ENCODE measurements around the gene PIH1D1.
A peak's percentile ranks its signal among the peaks of the same experiment; 100 is the strongest.

Gene PIH1D1

DNA sequence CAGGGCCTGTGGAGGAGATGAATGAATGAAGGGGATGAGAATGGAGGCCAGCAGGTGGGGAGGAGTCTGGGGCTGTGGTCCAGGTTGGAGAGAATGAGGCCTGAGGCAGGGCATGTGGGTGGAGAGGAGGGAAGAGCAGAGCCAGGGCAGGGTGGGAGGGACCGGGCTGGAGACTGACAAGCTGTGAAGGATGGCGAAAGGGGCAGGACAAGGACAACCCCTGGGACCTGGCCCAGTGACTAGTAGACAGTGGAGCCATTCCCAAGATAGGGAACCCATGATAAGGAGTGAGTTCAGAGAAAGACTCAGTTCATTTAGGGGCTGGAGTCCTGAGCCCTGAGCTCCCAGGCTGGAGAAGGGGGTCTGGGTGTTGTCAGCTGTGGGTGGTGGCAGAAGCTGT lies 31.4 kb downstream of the PIH1D1 start:
- no peak for DNase-seq (ENCODE audit: low read depth, low spot score)

DNA sequence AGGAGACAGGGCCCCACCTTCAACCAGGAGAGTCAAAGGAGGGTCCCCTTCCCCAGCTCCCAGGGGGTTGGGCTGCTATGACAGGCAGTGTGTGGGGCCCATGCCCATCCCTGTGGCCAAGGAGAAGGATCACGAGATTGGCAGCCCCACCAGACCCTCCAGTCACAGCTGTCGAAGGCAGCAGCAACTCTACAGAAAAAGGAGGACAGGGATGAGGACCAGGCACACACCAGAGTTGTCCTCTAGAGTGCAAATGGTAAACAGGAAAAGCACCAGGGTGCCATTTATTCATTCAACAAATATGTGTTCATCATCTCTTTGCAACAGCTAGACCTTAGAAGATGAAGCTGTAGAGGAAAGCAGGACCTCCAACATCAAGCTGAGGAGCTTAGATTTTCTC lies 32.4 kb downstream of the PIH1D1 start:
- no peak for DNase-seq (ENCODE audit: low read depth, low spot score)

GRCh38 chr19:49418511-49418910 lies 33.1 kb downstream of the PIH1D1 start:
- DNase-seq (ENCODE audit: low read depth, low spot score) = no peak

GRCh38 chr19:49417088-49417487 lies 34.5 kb downstream of the PIH1D1 start:
- no peak for DNase-seq (ENCODE audit: low read depth, low spot score)

GRCh38 chr19:49415810-49416200 lies 35.8 kb downstream of the PIH1D1 start:
- DNase-seq (ENCODE audit: low read depth, low spot score) = no peak

- no peak for DNase-seq (ENCODE audit: low read depth, low spot score)
Measured at GRCh38 chr19:49415102-49415809, 36.4 kb downstream of the PIH1D1 start.

GRCh38 chr19:49414256-49414655 lies 37.4 kb downstream of the PIH1D1 start:
- DNase-seq (ENCODE audit: low read depth, low spot score) = no peak

DNA sequence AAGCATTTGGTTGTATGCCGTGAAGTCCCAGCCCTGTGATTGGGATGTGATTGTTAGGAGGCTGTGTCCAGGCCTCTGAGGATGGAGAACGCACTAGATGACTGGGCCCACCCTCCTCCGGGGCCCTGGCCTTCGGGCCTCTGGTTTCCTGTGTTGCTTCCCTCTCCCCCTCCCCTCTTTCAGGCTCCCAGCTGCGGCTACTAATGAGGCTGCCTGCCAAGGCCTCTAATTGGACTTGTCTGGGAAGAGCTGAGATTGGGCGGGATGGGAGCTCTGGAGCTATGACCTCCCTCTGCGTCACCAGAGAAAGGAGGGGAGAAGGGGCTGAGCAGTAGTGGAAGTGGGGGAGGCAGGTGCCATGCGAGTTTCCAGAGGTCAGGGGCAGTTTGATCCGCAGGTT lies 38.3 kb downstream of the PIH1D1 start:
- DNase-seq (ENCODE audit: low read depth, low spot score) = peak; percentile 74

GRCh38 chr19:49411681-49412326 lies 39.8 kb downstream of the PIH1D1 start:
- DNase-seq (ENCODE audit: low read depth, low spot score) = no peak

GRCh38 chr19:49409441-49410029 lies 42.1 kb downstream of the PIH1D1 start:
- no peak for DNase-seq (ENCODE audit: low read depth, low spot score)

DNA sequence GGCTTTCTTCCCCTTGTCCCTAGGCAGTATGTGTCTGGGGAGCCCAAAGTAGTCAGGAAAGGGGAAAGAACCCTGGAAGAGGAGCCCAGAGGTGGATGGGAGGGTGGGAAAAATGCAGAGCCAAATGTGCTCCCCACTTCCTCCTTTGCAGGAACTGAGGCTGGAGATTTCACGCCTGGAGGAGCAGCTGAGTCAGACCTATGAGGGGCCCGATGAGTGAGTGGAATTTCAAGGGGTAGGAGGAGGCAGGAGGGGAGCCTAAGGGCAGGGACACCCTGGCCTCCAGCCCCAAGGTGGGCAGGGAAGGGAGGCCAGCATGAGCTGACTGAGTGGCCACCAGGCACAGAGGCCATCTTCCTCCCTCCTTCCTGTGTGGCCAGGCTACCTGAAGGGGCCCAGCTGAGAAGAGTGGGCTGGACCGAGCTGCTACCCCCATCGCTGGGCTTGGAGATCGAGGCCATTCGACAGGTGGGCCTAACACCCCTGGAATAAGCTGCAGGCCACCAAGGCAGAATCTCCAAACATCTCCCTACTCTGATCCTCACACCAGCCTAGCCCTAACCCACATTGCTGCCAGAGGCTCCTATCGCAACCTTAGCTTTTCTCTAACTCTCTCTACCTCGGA lies 42.7 kb downstream of the PIH1D1 start:
- no peak for DNase-seq (ENCODE audit: low read depth, low spot score)

DNA sequence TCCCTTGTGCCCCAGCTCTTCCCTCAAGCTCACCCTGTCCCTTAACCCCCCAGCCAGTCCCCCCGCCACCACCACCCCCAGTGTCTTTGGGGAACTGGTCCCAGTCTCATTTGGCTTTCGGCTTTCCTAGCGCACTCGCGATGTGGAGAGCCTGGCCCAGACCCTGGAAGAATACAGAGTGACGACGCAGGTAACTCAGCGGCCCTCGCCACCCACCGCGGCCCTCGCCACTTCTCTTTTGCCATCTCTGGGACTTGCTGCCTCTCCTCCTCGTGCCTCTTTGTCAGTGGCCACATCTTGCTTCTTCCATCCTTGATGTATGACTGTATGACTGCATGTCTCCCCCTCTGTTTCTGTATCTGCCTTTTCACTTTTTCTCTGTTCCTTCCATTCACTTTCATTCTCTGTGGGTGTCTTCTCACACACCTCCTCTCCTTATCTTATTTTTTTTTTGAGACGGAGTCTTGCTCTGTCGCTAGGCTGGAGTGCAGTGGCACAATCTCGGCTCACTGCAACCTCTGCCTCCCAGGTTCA lies 44.1 kb downstream of the PIH1D1 start:
- DNase-seq (ENCODE audit: low read depth, low spot score) = no peak

DNA sequence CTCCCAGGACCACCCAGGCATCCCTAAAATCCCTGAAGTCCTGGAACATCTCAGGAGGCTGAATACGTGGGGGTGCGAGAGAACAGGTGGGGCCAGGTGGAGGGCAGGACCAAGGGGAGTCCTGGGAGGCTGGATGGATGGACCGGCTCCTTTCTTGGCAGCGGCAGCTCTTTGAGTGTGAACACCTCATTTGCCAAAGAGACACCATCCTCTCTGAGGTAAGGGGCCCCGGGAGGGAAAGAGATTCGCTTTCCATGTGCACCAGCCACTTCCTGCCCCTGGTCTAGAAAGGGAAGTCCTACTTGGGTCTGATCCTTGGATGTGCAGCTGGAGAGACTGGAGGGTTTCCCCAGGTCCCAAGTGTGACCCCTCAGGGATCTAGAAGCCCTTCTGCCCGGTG lies 44.5 kb downstream of the PIH1D1 start:
- DNase-seq (ENCODE audit: low read depth, low spot score) = no peak

GRCh38 chr19:49403404-49404187 lies 48.0 kb downstream of the PIH1D1 start:
- peak; percentile 90 for DNase-seq (ENCODE audit: low read depth, low spot score)

GRCh38 chr19:49400029-49400428 lies 51.6 kb downstream of the PIH1D1 start:
- no peak for DNase-seq (ENCODE audit: low read depth, low spot score)

DNA sequence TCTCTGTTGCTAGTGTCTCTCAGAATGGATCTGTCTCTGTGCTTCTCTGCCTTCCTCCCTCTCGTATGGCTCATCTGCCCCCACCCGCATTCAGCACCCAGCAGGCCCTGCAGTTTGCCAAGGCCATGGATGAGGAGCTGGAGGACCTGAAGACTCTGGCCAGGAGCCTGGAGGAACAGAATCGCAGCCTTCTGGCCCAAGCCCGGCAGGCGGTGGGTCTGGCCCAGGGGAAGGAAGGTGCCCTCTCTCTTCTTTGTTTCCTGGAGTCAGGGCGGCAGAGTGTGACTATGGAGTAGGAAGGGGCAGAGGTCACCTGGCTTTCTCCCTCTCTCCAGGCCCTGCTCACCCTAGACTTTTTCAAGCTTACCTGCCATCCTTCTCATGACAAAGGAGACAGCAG lies 52.7 kb downstream of the PIH1D1 start:
- DNase-seq (ENCODE audit: low read depth, low spot score) = no peak

DNA sequence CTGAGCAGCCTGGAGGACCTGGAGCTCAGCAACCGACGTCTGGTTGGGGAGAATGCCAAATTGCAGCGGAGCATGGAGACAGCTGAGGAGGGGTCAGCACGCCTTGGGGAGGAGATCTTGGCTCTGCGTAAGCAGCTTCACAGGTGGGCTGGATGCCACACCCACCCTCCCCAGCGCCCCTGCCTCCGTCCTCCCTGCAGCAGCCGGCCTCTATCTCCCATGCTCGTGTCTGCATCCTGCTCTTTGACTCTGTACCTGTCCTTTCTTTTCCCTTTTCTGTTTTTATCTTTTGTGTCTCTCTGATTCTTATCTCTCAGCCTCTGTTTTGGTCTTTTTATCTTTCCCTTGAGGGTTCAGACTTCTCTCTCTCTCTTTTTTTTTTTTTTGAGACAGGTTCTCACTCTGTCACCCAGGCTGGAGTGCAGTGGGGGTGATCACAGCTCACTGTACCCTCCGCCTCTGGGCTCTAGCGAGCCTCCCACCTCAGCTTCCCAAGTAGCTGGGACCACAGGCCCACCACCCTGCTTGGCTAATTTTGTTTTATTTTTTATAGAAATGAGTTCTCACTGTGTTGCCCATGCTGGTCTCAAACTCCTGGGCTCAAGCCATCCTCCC lies 53.5 kb downstream of the PIH1D1 start:
- peak; percentile 14 for DNase-seq (ENCODE audit: low read depth, low spot score)

DNA sequence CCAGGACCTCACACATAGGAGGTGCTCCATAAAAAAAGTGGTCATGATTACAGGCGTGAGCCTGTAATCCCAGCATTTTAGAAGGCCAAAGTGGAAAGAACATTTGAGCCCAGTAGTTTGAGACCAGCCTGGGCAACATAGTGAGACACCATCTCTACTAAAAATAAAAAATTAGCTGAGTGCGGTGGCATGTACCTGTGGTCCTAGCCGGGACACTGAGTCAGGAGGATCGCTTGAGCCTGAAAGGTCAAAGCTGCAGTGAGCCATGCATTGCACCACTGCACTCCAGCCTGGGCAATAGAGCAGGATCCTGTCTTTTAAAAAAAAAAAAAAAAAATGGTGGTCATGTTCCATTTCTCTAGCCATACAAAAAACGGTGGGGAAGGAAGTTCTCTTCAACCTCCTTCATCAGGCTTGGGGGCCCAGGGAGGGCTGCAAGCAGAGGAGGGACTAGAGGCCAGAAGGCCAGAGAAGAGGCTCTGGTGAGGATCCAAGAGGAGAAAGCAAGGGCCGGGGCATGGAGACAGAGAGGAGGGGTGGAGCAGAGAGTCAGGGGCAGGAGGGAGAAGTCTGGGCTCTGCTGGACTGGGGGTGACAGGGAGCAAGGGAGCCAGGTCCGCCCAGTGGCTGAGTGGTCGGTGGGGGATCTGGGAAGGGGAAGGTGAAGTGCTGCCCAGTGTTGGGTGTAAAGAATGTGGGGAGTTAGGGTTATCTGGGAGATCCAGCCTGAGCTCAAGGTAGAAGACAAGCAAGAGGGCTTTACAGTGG lies 54.7 kb downstream of the PIH1D1 start:
- no peak for DNase-seq (ENCODE audit: low read depth, low spot score)

Data from ELF-1 (cell line).